HG03135 (cell line): Measurements from ENCODE around the gene NRP1.
"Not testable (repeated sequence)": the region's sequence is repeated elsewhere in the genome, so short reads cannot be mapped to it uniquely, and the experiment has no call there.

Experiments used
- ATAC-seq: cut with Tn5 transposase; IDR thresholded peaks from one replicate; pipeline ENCODE4 v1.9.1; 2021; ENCODE audit warnings: mild to moderate bottlenecking, moderate library complexity; ENCODE audit not compliant: unreplicated experiment

The NRP1 gene

GRCh38 chr10:33334153-33334804, at the start of gene NRP1:
NRP1 (minus strand) TSS chr10:33334667; CDS start chr10:33334382, 285 bp downstream.
- no peak for ATAC-seq

- not testable (repeated sequence) for ATAC-seq
These were observed 49.7 kb upstream of the NRP1 start for GRCh38 chr10:33384201-33384600.

- no peak for ATAC-seq
These were observed 48.6 kb upstream of the NRP1 start for GRCh38 chr10:33382921-33383713.

- ATAC-seq = no peak
These were observed 47.7 kb upstream of the NRP1 start for GRCh38 chr10:33382216-33382600.

GRCh38 chr10:33381451-33382215, 47.2 kb upstream of the NRP1 start:
- no peak for ATAC-seq

GRCh38 chr10:33377658-33378025, 43.2 kb upstream of the NRP1 start:
- ATAC-seq = no peak

GRCh38 chr10:33376976-33377657, 42.6 kb upstream of the NRP1 start:
- no peak for ATAC-seq

- no peak for ATAC-seq
These were observed 42.0 kb upstream of the NRP1 start for GRCh38 chr10:33376476-33376875.

- no peak for ATAC-seq
These were observed 38.8 kb upstream of the NRP1 start for GRCh38 chr10:33373263-33373662.

GRCh38 chr10:33371234-33371633, 36.8 kb upstream of the NRP1 start:
- ATAC-seq = no peak

GRCh38 chr10:33370434-33370930, 36.0 kb upstream of the NRP1 start:
- ATAC-seq = no peak

- ATAC-seq = no peak
These were observed 33.6 kb upstream of the NRP1 start for GRCh38 chr10:33368086-33368485.

GRCh38 chr10:33365871-33366411, 31.5 kb upstream of the NRP1 start:
- ATAC-seq = no peak

GRCh38 chr10:33365301-33365700, 30.8 kb upstream of the NRP1 start:
- ATAC-seq = no peak

GRCh38 chr10:33363106-33363505, 28.6 kb upstream of the NRP1 start:
- no peak for ATAC-seq

GRCh38 chr10:33358016-33358415, 23.5 kb upstream of the NRP1 start:
- ATAC-seq = no peak

- ATAC-seq = no peak
These were observed 20.8 kb upstream of the NRP1 start for GRCh38 chr10:33355274-33355673.

- ATAC-seq = no peak
These were observed 19.4 kb upstream of the NRP1 start for GRCh38 chr10:33353853-33354252.

- no peak for ATAC-seq
These were observed 18.9 kb upstream of the NRP1 start for GRCh38 chr10:33353334-33353733.

- no peak for ATAC-seq
These were observed 18.1 kb upstream of the NRP1 start for GRCh38 chr10:33352615-33353014.

- ATAC-seq = no peak
These were observed 17.7 kb upstream of the NRP1 start for GRCh38 chr10:33352175-33352574.
